GM19043 (cell line): ENCODE data around the gene FLT3LG.
A peak's percentile ranks its signal among the peaks of the same experiment; 100 is the strongest.
"Not testable (repeated sequence)": the region's sequence is repeated elsewhere in the genome, so short reads cannot be mapped to it uniquely, and the experiment has no call there.

Experiments
- ATAC-seq: cut with Tn5 transposase; IDR thresholded peaks from one replicate; pipeline ENCODE4 v1.9.1; 2021; ENCODE audit warnings: low read depth; ENCODE audit not compliant: unreplicated experiment

FLT3LG gene

DNA sequence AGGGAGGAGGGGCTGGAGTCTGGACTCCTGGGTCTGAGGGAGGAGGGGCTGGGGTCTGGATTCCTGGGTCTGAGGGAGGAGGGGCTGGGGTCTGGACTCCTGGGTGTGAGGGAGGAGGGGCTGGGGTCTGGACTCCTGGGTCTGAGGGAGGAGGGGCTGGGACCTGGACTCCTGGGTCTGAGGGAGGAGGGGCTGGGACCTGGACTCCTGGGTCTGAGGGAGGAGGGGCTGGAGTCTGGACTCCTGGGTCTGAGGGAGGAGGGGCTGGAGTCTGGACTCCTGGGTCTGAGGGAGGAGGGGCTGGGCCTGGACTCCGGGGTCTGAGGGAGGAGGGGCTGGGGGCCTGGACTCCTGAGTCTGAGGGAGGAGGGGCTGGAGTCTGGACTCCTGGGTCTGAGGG, 12.9 kb upstream of the FLT3LG start:
- ATAC-seq: not testable (repeated sequence)

DNA sequence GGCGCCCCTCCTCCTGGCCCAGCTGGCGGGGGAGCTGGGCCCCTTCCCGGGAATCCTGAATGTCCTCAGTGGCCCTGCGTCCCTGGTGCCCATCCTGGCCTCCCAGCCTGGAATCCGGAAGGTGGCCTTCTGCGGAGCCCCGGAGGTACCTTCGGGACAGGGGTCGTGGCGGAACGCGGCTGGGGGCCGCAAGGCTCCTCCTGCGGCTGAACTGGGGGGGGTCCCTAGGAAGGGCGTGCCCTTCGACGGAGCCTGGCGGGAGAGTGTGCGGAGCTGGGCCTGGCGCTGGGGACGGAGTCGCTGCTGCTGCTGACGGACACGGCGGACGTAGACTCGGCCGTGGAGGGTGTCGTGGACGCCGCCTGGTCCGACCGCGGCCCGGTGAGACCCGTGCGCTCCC, 12.4 kb upstream of the FLT3LG start:
- no peak for ATAC-seq

DNA sequence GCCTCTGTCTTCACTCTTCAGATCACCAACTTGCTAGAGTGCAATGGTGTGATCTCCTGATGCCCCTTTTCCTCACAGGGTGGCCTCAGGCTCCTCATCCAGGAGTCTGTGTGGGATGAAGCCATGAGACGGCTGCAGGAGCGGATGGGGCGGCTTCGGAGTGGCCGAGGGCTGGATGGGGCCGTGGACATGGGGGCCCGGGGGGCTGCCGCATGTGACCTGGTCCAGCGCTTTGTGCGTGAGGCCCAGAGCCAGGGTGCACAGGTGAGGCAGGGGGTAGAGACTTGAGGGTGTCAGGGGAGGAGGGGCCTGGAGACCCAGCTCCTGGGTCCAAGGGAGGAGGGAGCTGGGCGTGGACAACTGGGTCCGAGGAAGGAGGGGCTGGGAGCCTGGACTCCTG, 11.5 kb upstream of the FLT3LG start:
- no peak for ATAC-seq

DNA sequence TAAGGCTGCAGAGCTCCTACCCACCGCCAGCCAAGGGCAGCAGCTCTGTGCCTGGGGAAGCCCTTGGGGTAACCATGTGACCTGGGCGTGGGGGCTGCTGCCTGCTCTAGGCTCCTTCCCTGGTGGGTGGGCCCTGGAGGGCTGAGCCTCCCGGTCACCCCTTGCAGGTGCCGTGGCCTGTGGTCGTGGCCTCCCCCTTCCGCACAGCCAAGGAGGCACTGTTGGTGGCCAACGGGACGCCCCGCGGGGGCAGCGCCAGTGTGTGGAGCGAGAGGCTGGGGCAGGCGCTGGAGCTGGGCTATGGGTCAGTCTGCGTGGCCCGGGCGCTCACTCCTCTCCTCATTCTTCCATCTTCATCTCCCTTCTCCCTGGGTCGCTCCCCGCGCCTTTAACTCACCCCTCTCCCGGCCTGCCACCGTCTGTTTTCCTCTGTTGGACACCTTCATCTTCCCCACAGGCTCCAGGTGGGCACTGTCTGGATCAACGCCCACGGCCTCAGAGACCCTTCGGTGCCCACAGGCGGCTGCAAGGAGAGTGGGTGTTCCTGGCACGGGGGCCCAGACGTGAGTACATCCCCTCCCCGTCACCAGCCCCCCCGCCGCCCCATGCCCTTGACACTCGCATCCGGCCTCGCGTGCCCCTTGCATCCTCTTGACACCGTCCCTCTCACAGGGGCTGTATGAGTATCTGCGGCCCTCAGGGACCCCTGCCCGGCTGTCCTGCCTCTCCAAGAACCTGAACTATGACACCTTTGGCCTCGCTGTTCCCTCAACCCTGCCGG, 9.9 kb upstream of the FLT3LG start:
- no peak for ATAC-seq

DNA sequence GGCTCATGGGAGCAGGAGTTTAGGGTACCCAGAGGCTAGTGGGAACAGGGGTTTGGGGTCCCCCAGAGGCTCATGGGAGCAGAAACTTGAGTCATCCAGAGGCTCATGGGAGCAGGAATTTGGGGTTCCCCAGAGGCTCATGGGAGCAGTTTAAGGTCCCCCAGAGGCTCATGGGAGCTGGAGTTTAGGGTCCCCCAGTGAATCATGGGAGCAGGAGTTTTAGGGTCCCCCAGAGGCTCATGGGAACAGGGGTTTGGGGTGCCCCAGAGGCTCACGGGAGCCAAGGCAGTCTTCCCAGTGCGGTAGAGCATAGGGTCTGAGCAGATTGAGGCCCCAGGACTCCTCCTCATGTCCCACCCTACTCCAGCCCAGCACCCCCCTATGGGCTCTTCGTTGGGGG, 8.6 kb upstream of the FLT3LG start:
- ATAC-seq: no peak

DNA sequence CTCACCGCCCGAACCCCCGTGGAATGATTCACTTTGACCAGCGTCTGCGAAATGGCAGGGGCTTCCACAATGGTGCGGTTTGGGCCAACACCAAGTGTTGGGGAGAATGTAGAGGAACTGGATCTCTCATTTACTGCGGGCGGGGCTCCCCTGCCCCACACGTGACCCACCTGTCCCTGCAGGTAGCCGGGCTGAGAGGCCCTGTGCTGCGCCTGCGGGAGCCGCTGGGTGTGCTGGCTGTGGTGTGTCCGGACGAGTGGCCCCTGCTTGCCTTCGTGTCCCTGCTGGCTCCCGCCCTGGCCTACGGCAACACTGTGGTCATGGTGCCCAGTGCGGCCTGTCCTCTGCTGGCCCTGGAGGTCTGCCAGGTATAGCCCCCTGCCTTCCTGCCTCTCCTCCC, 5.8 kb upstream of the FLT3LG start:
- ATAC-seq: no peak

DNA sequence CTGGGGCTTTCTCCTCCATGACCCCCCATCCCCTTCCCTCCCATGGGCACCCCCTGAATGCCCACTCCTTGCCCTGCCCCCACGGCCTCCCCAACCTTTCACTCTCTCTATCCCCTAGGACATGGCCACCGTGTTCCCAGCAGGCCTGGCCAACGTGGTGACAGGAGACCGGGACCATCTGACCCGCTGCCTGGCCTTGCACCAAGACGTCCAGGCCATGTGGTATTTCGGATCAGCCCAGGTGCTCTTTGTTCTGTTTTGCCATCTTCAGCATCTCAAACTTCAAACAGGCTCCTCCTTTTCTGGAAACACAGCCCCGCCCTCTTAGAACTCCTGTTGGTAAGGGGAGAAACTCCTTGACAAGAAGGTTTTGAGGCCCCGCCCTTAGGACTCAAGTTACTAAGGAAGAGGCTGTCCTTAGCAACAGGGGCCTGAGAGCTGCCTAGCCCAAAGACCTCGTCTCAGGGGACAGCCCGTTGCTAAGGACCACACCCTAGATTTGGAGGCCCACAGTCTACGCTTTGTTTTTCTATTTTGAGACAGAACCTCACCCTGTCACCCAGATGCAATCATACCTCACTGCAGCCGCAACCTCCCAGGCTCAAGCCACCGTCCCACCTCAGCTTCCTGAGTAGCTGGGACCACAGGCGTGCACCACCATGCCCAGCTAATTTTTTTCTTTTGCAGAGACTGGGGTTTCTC, 5.1 kb upstream of the FLT3LG start:
- ATAC-seq: peak; percentile 60

DNA sequence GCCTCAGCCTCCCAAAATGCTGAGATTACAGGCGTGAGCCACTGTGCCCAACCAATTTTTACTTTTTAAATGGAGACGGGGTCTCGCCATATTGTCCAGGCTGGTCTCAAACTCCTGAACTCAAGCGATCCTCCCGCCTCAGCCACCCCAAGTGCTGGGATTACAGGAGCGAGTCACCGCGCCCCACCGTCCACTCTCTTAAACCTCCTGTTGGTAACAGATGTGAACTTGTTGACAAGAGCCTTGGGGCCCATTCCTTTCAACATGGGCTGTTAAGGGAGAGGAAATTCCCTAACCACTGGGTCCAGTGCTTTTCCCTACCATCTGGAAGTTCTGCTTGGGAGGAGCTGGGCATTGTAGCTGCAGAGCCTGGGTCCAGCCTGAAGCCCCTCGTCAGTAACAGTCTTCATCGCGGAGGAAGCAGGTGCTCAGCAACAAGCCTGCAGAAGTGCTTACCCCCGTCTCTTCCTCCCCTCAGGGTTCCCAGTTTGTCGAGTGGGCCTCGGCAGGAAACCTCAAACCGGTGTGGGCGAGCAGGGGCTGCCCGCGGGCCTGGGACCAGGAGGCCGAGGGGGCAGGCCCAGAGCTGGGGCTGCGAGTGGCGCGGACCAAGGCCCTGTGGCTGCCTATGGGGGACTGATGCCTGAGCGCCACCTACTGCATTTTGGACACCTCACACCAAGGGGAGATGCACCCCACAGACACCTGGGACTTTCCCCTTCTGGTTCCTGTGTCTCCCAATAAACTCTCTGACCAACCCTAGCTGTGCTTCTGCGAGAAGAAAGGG, 4.0 kb upstream of the FLT3LG start:
- no peak for ATAC-seq

DNA sequence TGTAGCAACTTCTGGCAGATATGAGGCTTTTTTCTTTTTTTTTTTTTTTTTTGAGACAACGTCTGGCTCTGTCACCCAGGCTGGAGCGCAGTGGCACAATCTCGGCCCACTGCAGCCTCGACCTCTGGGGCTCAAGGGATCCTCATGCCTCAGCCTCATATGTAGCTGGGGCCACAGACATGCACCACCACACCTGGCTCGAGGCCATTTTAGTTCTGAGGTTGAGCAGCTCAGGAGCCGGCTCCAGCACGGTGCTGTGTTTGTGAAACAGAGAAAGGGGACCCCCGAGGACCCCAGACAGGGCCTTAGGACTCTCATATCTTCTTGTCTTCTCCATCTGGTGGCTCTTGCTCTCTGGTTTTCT, 3.4 kb upstream of the FLT3LG start:
- no peak for ATAC-seq

DNA sequence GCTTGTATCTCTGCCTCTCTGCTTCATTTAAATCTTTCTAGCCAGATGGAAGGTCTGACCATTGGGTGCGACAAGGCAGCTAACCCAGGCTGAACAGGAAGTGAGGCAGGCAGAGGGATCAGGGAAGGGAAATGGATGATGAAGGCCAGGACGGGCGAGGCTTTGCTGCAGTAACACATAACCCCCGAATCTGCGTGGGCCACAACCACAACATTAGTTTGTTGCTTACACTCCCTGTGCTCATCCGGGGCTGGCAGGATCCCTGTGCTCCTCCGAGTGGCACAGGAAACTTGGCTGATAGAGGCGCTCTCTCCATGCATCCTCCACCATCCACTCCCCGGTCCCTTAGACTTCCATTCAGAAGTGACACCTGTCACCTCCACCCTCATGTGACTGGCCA, 1.1 kb upstream of the FLT3LG start:
- ATAC-seq: no peak

DNA sequence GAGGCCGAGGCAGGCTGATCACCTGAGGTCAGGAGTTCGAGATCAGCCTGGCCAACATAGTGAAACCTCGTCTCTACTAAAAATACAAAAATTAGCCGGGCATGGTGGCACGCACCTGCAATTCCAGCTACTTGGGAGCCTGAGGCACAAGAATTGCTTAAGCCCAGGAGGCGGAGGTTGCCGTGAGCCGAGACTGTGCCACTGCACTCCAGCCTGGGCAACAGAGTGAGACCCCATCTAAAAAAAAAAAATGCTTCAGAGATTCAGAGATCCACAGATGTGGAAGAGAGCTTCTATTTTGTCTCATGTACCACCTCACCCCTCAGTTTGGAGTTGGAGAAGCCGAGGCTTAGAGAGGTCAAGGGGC, 531 bp upstream of the FLT3LG start:
- not testable (repeated sequence) for ATAC-seq

DNA sequence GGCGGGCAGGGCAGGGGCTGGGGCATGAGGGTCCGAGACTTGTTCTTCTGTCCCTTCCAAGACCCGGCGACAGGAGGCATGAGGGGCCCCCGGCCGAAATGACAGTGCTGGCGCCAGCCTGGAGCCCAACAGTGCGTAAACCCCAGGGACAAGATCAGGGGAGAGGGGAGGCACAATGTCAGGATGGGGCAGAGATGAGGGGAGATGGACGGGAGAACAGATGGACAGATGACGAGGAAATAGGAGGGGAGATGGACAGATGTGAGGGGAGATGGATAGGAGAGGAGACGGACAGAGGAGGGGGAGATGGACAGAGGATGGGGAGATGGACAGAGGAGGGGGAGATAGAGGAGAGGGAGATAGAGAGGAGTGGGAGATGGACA, 518 bp downstream of the FLT3LG start:
- no peak for ATAC-seq

DNA sequence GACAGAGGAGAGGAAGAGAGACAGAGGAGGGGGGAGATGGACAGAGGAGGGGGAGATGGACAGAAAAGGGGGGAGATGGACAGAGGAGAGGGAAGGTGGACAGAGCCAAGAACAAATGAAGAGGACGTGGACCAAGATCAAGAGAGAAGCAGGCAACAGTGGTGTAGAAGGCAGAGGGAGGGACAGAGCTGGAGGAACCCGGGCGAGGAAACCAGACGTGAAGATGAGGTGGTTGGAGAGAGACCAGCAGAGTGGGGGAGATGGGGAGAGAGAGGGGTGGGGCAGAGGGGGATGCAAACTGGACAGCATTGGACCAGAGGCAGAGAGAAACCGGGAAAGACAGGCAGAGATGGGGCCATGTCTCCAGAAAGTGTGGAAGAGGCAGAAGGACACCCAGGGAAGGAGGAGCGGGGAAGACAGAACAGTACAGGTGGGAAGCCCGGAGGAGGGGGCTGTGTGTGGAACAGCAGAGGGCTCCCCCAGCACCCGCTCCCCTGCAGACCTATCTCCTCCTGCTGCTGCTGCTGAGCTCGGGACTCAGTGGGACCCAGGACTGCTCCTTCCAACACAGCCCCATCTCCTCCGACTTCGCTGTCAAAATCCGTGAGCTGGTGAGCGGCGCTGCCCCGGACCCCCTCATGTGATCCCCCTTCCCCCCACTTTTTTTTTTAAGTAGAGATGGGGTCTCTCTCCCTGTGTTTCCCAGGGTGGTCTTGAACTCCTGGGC, 1.3 kb downstream of the FLT3LG start:
- no peak for ATAC-seq

DNA sequence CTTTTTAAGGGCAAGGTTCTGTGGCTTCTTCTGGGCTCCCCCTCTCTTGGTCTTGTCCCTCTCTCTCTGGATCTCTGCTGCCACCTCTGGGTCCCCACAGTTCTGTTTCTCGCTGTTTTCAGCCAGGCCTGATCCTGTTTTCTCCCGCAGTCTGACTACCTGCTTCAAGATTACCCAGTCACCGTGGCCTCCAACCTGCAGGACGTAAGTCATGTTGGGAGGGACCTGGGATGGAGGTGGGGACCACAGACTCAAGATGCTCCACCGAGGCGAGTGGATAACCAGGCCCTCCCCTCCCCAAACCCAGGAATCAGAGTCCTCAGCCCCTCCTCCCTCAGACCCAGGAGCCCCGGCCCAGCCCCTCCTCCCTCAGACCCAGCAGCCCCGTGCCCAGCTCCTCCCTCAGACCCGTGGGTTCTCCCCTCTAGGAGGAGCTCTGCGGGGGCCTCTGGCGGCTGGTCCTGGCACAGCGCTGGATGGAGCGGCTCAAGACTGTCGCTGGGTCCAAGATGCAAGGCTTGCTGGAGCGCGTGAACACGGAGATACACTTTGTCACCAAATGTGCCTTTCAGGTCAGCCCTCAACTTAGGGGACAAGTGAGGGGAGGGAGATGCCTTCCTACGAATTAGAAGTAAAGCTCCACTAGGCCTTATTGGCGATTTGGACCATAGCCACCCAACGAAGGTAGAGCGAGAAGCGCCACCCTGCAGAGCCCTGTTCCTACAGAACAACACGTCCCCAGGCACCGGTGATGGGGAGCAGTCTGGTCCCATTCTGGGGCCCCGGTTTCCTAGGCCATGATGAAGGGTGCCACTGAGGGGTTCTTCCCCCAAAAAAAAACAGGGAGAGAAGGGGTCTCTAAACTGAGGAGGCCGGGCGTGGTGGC, 2.2 kb downstream of the FLT3LG start:
- ATAC-seq: no peak

DNA sequence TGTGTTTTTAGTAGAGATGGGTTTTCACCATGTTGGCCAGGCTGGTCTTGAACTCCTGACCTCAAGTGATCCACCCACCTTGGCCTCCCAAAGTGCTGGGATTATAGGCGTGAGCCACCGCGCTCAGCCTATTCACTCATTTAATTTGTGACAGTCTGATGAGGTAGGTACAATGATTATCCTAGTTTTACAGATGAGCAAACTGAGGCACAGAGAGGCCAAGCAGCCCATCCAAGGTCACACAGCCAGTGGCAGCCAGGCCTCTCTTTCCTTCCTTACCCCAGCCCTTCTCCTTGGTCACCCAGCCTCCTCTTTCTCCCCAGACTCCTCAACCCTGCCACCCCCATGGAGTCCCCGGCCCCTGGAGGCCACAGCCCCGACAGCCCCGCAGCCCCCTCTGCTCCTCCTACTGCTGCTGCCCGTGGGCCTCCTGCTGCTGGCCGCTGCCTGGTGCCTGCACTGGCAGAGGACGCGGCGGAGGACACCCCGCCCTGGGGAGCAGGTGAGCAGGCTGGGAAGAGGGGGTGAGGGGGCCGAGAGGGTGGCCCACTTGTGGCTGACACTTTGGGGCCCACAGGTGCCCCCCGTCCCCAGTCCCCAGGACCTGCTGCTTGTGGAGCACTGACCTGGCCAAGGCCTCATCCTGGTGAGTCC, 6.1 kb downstream of the FLT3LG start:
- ATAC-seq: no peak

DNA sequence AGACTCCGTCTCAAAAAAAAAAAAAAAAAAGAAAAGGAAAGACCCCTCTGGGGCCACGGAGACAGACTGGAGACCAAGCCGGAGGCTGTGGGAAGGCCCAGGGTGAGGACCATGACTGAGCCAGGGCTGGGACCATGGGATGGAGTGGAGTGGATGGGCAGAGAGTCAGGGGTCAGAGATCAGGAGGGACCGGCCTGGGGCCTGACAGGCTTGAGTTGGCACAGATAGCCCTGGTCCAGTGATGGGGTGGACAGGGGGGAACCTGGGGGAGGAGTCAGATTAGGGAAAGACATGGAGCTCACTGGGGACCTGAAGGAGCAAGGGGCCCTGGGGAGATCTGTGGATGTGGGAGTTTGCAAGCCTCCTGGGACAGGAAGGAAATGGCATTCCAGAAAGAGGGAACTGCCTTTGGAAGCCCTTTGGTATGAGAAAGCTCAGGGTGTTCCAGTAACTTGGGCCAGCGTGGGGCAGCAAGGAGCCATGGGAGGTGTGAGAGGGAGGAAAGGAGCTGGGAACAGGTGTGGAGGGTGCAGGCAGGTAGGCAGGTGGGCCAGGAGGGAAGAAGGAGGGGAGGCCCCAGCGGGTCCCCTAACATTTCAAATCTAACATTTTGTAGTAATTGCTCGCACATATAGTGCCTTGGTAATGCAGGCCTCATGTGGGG, 7.1 kb downstream of the FLT3LG start:
- no peak for ATAC-seq

DNA sequence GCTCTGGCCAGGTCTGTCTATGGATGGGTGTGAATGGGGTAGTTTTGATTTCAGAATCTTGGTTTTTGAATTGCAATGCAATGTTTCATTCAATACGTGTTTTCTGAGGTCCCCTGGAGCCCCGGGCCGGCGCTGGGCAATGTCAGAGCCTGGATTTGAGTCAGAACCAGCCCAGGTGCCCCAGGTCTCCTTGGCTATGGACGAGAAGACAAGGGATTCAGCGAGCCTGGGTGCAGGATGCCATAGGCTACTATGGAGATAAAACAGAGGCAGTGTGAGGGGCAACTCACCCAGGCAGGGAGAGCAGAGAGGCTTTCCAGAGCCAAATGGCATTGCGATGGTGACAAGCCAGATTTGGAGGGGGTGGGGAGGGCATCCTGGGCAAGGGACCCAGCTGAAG, 12.2 kb downstream of the FLT3LG start:
- no peak for ATAC-seq

DNA sequence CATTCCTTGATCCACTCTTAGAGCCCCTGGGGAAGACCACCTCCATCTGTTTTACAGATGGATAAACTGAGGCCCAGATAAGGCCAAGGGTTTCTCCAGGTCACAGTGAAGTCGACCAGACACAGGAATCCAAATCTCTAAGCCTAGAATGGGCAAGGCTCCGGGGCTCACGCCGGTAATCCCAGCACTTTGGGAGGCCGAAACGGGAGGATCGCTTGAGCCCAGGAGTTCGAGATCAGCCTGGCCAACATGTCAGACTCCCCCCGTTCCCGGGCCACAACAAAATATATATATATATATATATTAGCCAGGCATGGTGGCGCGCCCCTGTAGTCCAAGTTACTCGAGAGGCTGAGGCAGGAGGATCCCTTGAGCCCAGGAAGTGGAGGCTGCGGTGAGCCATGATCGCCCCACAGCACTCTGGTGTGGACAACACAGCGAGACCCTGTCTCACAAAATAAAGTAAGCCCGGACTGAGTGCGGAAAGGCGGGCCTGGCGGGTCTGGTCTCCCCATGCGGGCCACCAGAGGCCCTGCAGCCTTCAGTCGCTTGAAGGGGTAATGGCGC, 12.8 kb downstream of the FLT3LG start:
- ATAC-seq: no peak
